MCF 10A (cell line): ENCODE data around the gene NAA50. TPM values are rescaled to one million over a fixed set of nuclear protein-coding genes. Genes with fewer than 3 reads are reported as not detected.

ENCODE experiments used
- BruUV-seq: library from RNA; stranded (reverse); fragments of 400-500 nt; replicated peaks from 2 replicates; lab custom pipeline; 2021; lab: Mats Ljungman, UMichigan
- CTCF ChIA-PET: fragments of 300-600 bp; sonication (Branson Sonifier 250); formaldehyde crosslinking; extraction: SDS; loops from one replicate; lab custom pipeline; 2021; ENCODE audit warnings: antibody characterized with exemption, inconsistent platforms; lab: Yijun Ruan, JAX
- POLR2A ChIA-PET: fragments of 300-600, 350-650 bp; sonication (Branson Sonifier 250); formaldehyde crosslinking; extraction: SDS; loops from one replicate; lab custom pipeline; 2020; ENCODE audit warnings: antibody characterized with exemption, inconsistent platforms; lab: Yijun Ruan, JAX
- DNase-seq: peaks from one replicate; pipeline ENCODE4 v3.0.0-alpha.2; 2018; ENCODE audit not compliant: unreplicated experiment
- H3K27ac Mint-ChIP-seq: one replicate; pipeline ENCODE4 v1.8.0; 2022; ENCODE audit warnings: mild to moderate bottlenecking, low read depth, mixed read lengths; ENCODE audit not compliant: unreplicated experiment
- H3K27me3 Mint-ChIP-seq: one replicate; pipeline ENCODE4 v1.8.0; 2022; ENCODE audit warnings: mixed read lengths; ENCODE audit not compliant: insufficient read depth, unreplicated experiment
- H3K36me3 Mint-ChIP-seq: one replicate; pipeline ENCODE4 v1.8.0; 2022; ENCODE audit warnings: mild to moderate bottlenecking, moderate library complexity, mixed read lengths; ENCODE audit not compliant: insufficient read depth, unreplicated experiment
- H3K4me1 Mint-ChIP-seq: one replicate; pipeline ENCODE4 v1.8.0; 2022; ENCODE audit warnings: mixed read lengths; ENCODE audit not compliant: insufficient read depth, unreplicated experiment
- H3K4me3 Mint-ChIP-seq: one replicate; pipeline ENCODE4 v1.8.0; 2022; ENCODE audit warnings: mild to moderate bottlenecking, moderate library complexity, mixed read lengths; ENCODE audit not compliant: unreplicated experiment
- H3K9me3 Mint-ChIP-seq: one replicate; pipeline ENCODE4 v1.8.0; 2022; ENCODE audit warnings: mixed read lengths; ENCODE audit not compliant: unreplicated experiment
- CTCF ChIP-seq: fragments of 200-600 bp; IDR thresholded peaks from one replicate; pipeline ENCODE4 v1.8.0; 2022; ENCODE audit warnings: antibody characterized with exemption, mild to moderate bottlenecking; ENCODE audit not compliant: unreplicated experiment
- intact Hi-C: fragments of 100-400 bp; cut with micrococcal nuclease; formaldehyde crosslinking; loops from 2 replicates; pipeline ENCODE4 v1.14.1; 2022
- total RNA-seq: library from RNA; stranded (reverse); gene quantifications from 2 replicates; pipeline ENCODE4 v1.2.3, GENCODE V29; 2022

Gene NAA50
- total RNA-seq, 1 experiment from 2014 or later = 238 TPM

DNA sequence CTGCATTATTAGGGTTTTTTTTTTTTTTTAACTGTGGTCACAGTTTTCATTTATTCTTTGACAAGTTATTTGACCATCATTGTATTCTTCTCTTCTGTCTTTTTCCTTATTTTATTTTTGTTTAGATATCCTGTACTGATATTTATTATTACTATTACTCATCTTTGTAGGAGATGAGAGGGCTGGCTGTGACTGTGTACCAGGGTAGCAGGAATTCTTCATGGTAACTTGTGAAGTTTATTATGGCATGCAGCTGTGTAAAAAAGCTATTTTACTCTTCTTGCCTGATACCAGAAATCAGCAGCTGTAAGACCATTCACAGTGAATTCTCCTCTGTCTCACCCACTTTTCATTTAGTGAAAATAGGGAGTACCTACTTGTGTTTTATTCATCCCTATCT is 45.3 kb upstream of the NAA50 start:
- DNase-seq = no peak
- H3K9me3 Mint-ChIP-seq = no peaks in the 10 kb centered on the region
- H3K4me1 Mint-ChIP-seq = no peaks in the 10 kb centered on the region
- peaks cover 62% of the 10 kb centered on the region for H3K36me3 Mint-ChIP-seq
- intact Hi-C loops = no loop called here
- H3K27ac Mint-ChIP-seq = no peak overlapping the region
- no TSS peak for BruUV-seq
- CTCF ChIA-PET = interaction anchor here (0.9 kb wide), 1 partner anchor 11 kb away, joined by 3 read pairs; no protein-coding TSS in a partner anchor
- POLR2A ChIA-PET = no interaction called here
- TF ChIP-seq CTCF = no peak
- H3K27me3 Mint-ChIP-seq = no peaks in the 10 kb centered on the region
- no peak overlapping the region for H3K4me3 Mint-ChIP-seq

- CTCF ChIA-PET = interaction anchor here (0.8 kb wide), 1 partner anchor 39 kb away, joined by 3 read pairs; the partner anchor contains the start of gene NAA50
- no peak overlapping the region for H3K4me3 Mint-ChIP-seq
Observed at GRCh38 chr3:113783980-113784379, 37.9 kb upstream of the NAA50 start.

GRCh38 chr3:113783463-113783862 is 37.4 kb upstream of the NAA50 start:
- no peak overlapping the region for H3K4me3 Mint-ChIP-seq
- peaks cover 54% of the 10 kb centered on the region for H3K36me3 Mint-ChIP-seq
- DNase-seq = peak; percentile 20
- no TSS peak for BruUV-seq
- H3K9me3 Mint-ChIP-seq = no peaks in the 10 kb centered on the region
- CTCF ChIA-PET = interaction anchor here (0.8 to 0.9 kb wide), 2 partner anchors 10 to 38 kb away, joined by 3 to 4 read pairs; partner anchors contain the start of gene NAA50
- H3K4me1 Mint-ChIP-seq = no peaks in the 10 kb centered on the region
- no peak for TF ChIP-seq CTCF
- no peak overlapping the region for H3K27ac Mint-ChIP-seq
- H3K27me3 Mint-ChIP-seq = no peaks in the 10 kb centered on the region
- POLR2A ChIA-PET = interaction anchor here (0.9 to 1.9 kb wide), 2 partner anchors 38 to 47 kb away, joined by 3 to 6 read pairs; partner anchors contain the start of gene NAA50
- intact Hi-C loops = no loop called here

More at GRCh38 chr3:113783980-113784379, 37.9 kb upstream of the NAA50 start:
- DNase-seq = no peak
- POLR2A ChIA-PET = interaction anchor here (0.9 to 1.9 kb wide), 2 partner anchors 39 to 46 kb away, joined by 3 to 6 read pairs; partner anchors contain the start of gene NAA50
- Mint-ChIP-seq H3K4me1 (no peaks in the 10 kb centered on the region), H3K9me3 (no peaks in the 10 kb centered on the region), H3K36me3 (peaks cover 58% of the 10 kb centered on the region), H3K27ac (peak overlapping the region; percentile 35), H3K27me3 (no peaks in the 10 kb centered on the region)
- intact Hi-C loops = no loop called here
- BruUV-seq = no TSS peak
- no peak for TF ChIP-seq CTCF

DNA sequence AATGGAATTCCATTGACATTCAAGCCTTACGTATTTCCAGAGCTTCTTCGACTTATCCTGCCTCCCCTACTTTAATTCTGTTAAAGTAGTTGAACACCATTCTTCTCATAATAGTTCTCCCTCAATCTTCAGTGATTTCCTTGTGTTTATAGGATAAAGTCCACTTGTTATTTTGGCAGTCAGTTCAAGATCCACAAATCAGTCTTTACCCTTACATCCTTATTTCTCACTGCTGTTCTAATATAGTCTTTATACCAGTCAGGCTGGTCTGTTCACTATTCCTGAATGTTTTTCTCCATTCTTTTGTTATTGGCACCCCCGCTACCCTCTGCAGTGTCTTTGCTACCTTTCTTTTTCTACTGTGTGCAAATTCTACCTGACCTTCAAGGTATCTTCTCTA is 30.5 kb upstream of the NAA50 start:
- Mint-ChIP-seq H3K4me1 (no peaks in the 10 kb centered on the region), H3K27me3 (no peaks in the 10 kb centered on the region), H3K27ac (no peak overlapping the region), H3K9me3 (no peaks in the 10 kb centered on the region), H3K36me3 (peaks cover 25% of the 10 kb centered on the region), H3K4me3 (no peak overlapping the region)
- DNase-seq = no peak
- ChIA-PET POLR2A (interaction anchor here (1.2 kb wide), 1 partner anchor 31 kb away, joined by 4 read pairs; no protein-coding TSS in a partner anchor), CTCF (interaction anchor here (0.8 kb wide), 1 partner anchor 40 kb away, joined by 3 read pairs; no protein-coding TSS in a partner anchor)
- TF ChIP-seq CTCF = no peak
- no TSS peak for BruUV-seq
- intact Hi-C loops = no loop called here
